Neural progenitor cell (in vitro differentiated cells): ENCODE data around the gene DUSP19. TPM values are rescaled to one million over a fixed set of nuclear protein-coding genes. Genes with fewer than 3 reads are reported as not detected.

Experiments used
- DNase-seq: peaks from one replicate; pipeline ENCODE4 v3.0.0-alpha.2; 2016; ENCODE audit warnings: low spot score
- H2AFZ ChIP-seq: fragments of 200-600 bp; sonication (generic); replicated peaks from 2 replicates; pipeline ENCODE4 v1.6.1; 2016; ENCODE audit warnings: antibody characterized with exemption
- H3F3A ChIP-seq: fragments of 200-600 bp; sonication (generic); 2 replicates; pipeline ENCODE4 v1.6.1; 2016; ENCODE audit warnings: antibody characterized with exemption, low read depth
- H3K27ac ChIP-seq: fragments of 200-600 bp; sonication (generic); 2 replicates; pipeline ENCODE4 v1.5.1; 2016; ENCODE audit warnings: mild to moderate bottlenecking
- H3K27me3 ChIP-seq: fragments of 200-600 bp; sonication (generic); 2 replicates; pipeline ENCODE4 v1.6.1; 2016; ENCODE audit warnings: mild to moderate bottlenecking, moderate library complexity
- H3K36me3 ChIP-seq: fragments of 200-600 bp; sonication (generic); 2 replicates; pipeline ENCODE4 v1.5.1; 2016
- H3K4me1 ChIP-seq: fragments of 200-600 bp; sonication (generic); 2 replicates; pipeline ENCODE4 v1.6.1; 2016; ENCODE audit warnings: mixed run types
- H3K4me2 ChIP-seq: fragments of 200-600 bp; sonication (generic); 2 replicates; pipeline ENCODE4 v1.6.1; 2016
- H3K4me3 ChIP-seq: fragments of 200-600 bp; sonication (generic); 2 replicates; pipeline ENCODE4 v1.5.1; 2016
- H3K79me2 ChIP-seq: fragments of 200-600 bp; sonication (generic); 2 replicates; pipeline ENCODE4 v1.6.1; 2016; ENCODE audit warnings: low read depth
- H3K9ac ChIP-seq: fragments of 200-600 bp; sonication (generic); 2 replicates; pipeline ENCODE4 v1.6.1; 2016
- H3K9me3 ChIP-seq: fragments of 200-600 bp; sonication (generic); 2 replicates; pipeline ENCODE4 v1.5.1; 2016; ENCODE audit warnings: low read depth
- H4K20me1 ChIP-seq: fragments of 200-600 bp; sonication (generic); 2 replicates; pipeline ENCODE4 v1.6.1; 2016; ENCODE audit warnings: low read depth
- H3K27ac Mint-ChIP-seq: 3 replicates; pipeline ENCODE4 v1.8.0; 2021; ENCODE audit warnings: mixed read lengths
- H3K27me3 Mint-ChIP-seq: 2 replicates; pipeline ENCODE4 v1.8.0; 2022; ENCODE audit warnings: low read depth, mild to moderate bottlenecking, inconsistent platforms, moderate library complexity, mixed read lengths; ENCODE audit not compliant: insufficient read depth
- H3K36me3 Mint-ChIP-seq: 3 replicates; pipeline ENCODE4 v1.8.0; 2021; ENCODE audit warnings: mixed read lengths
- H3K4me1 Mint-ChIP-seq: 3 replicates; pipeline ENCODE4 v1.8.0; 2021; ENCODE audit warnings: mixed read lengths
- H3K4me3 Mint-ChIP-seq: 3 replicates; pipeline ENCODE4 v1.8.0; 2021; ENCODE audit warnings: mild to moderate bottlenecking, moderate library complexity, mixed read lengths
- H3K9me3 Mint-ChIP-seq: 3 replicates; pipeline ENCODE4 v1.8.0; 2020; ENCODE audit warnings: mixed read lengths
- EZH2 ChIP-seq: fragments of 200-600 bp; sonication (generic); IDR thresholded peaks from 2 replicates; pipeline ENCODE4 v1.6.1; 2017; ENCODE audit warnings: antibody characterized with exemption, mild to moderate bottlenecking, moderate library complexity
- EZH2phosphoT487 ChIP-seq: fragments of 200-600 bp; sonication (generic); IDR thresholded peaks from 2 replicates; pipeline ENCODE4 v1.6.1; 2017; ENCODE audit warnings: antibody characterized with exemption
- total RNA-seq: library from RNA; depleted of rRNA; stranded (reverse); fragments of >200 nt; gene quantifications from 2 replicates; pipeline ENCODE4 v1.2.3, GENCODE V29; 2015; ENCODE audit warnings: low replicate concordance
- TF ChIP-seq, protein P1 (sequence below): fragments of 200-600 bp; sonication (generic); IDR thresholded peaks from 2 replicates; pipeline ENCODE4 v1.5.1; 2017; ENCODE audit warnings: antibody characterized with exemption, mild to moderate bottlenecking

The DUSP19 gene
- total RNA-seq, 1 donor from 2014 or later = 6.7 TPM

DNA sequence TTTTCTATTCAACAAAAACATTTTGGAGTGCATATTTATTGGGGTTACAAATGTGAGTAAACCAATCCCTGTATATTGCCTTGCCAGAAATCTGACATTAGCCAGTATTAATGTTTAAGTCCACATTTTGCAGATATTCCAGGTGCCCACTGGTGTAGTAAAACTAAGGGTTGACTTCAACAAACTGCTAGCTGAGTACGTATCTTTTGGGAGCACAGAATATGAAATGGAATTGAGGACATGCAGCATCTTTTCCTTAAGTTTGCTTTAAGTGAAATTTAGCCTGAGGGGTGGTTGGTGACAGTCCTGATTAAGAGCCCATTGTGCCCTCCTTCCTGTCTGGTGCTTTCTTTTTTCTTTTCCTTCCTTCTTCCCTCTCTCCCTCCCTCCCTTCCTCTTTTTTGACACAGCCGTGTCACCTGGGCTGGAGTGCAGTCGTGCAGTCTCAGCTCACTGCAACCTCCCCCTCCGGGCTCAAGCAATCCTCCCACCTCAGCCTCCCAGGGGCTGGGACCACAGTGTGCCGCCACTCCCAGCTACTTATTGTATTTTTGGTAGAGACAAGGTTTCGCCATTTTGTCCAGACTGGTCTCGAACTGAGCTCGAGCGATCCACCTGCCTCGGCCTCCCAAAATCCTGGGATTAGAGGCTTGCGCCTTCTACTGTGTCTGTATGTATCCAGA, 47.3 kb downstream of the DUSP19 start:
- Mint-ChIP-seq H3K27me3 (no peaks in the 10 kb centered on the region), H3K4me1 (peaks cover 23% of the 10 kb centered on the region), H3K36me3 (no peaks in the 10 kb centered on the region), H3K27ac (peak overlapping the region; percentile 21), H3K4me3 (peak overlapping the region; percentile 96), H3K9me3 (no peaks in the 10 kb centered on the region)
- peaks cover 8% of the 10 kb centered on the region for H3F3A ChIP-seq
- no peak overlapping the region for H2AFZ ChIP-seq
- H3K9ac ChIP-seq = no peak overlapping the region
- H3K27me3 ChIP-seq = no peaks in the 10 kb centered on the region
- TF ChIP-seq, protein P1, sequence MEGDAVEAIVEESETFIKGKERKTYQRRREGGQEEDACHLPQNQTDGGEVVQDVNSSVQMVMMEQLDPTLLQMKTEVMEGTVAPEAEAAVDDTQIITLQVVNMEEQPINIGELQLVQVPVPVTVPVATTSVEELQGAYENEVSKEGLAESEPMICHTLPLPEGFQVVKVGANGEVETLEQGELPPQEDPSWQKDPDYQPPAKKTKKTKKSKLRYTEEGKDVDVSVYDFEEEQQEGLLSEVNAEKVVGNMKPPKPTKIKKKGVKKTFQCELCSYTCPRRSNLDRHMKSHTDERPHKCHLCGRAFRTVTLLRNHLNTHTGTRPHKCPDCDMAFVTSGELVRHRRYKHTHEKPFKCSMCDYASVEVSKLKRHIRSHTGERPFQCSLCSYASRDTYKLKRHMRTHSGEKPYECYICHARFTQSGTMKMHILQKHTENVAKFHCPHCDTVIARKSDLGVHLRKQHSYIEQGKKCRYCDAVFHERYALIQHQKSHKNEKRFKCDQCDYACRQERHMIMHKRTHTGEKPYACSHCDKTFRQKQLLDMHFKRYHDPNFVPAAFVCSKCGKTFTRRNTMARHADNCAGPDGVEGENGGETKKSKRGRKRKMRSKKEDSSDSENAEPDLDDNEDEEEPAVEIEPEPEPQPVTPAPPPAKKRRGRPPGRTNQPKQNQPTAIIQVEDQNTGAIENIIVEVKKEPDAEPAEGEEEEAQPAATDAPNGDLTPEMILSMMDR = no peak
- TF ChIP-seq EZH2 (no peak), EZH2phosphoT487 (no peak)
- H4K20me1 ChIP-seq = peaks cover under 1% of the 10 kb centered on the region
- peak overlapping the region; percentile 81 for H3K4me3 ChIP-seq
- no peaks in the 10 kb centered on the region for H3K36me3 ChIP-seq
- peak overlapping the region; percentile 95 for H3K4me2 ChIP-seq
- no peak for DNase-seq
- H3K9me3 ChIP-seq = no peaks in the 10 kb centered on the region
- peaks cover 65% of the 10 kb centered on the region for H3K79me2 ChIP-seq
- H3K27ac ChIP-seq = no peak overlapping the region
- H3K4me1 ChIP-seq = peaks cover 18% of the 10 kb centered on the region

DNA sequence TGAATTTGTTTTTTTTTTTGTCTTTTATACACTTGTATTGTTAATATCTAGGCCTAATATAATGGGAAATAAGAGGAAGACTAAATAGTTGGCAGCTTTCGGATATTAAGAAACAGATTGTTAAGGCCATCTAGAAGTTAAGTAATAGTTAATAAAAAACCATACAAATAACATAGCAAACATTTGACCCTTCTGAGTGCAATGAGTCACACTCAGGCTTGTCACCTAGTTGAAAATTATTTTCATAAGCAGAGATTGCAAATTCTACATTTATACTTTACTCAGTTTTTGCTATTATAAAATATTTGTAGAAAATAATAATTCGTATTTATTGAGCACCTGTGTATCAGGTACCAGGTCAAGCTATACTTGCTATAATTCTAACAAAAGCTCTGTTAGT, 48.1 kb downstream of the DUSP19 start:
- peaks cover 2% of the 10 kb centered on the region for H3K36me3 Mint-ChIP-seq
- H3K27me3 Mint-ChIP-seq = no peaks in the 10 kb centered on the region
- peaks cover 18% of the 10 kb centered on the region for H3K4me1 ChIP-seq
- H3K27me3 ChIP-seq = no peaks in the 10 kb centered on the region
- no peak overlapping the region for H3K27ac Mint-ChIP-seq
- H3K4me1 Mint-ChIP-seq = peaks cover 23% of the 10 kb centered on the region
- H3K36me3 ChIP-seq = no peaks in the 10 kb centered on the region
- H3K4me2 ChIP-seq = peak overlapping the region; percentile 95
- H2AFZ ChIP-seq = no peak overlapping the region
- no peak overlapping the region for H3K27ac ChIP-seq
- no peaks in the 10 kb centered on the region for H3K9me3 Mint-ChIP-seq
- H3K9ac ChIP-seq = no peak overlapping the region
- no peak for DNase-seq
- H3K4me3 Mint-ChIP-seq = peak overlapping the region; percentile 96
- no peak overlapping the region for H3K4me3 ChIP-seq
- H3F3A ChIP-seq = peaks cover 8% of the 10 kb centered on the region
- H3K79me2 ChIP-seq = peaks cover 74% of the 10 kb centered on the region
- H4K20me1 ChIP-seq = peaks cover 4% of the 10 kb centered on the region
- no peaks in the 10 kb centered on the region for H3K9me3 ChIP-seq
- TF ChIP-seq EZH2 (no peak), EZH2phosphoT487 (no peak)
- TF ChIP-seq, protein P1 = no peak

DNA sequence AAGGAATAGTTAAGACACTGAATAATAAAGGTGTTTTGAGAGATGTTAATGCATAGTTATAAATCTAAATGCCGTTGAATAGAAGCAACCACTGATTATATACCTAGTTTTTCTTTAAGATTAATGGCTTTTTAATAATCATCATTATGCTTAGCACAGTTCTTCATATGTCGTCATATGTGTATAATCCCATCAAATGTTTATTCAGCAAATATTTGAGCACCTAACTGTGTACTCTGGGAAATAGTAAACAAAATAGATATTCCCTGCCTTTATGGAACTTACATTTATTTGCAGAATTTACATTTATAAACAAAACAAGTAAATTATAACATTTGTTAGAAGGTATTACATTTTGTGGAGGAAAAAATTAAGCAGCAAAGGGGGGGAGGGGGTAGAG, 55.5 kb downstream of the DUSP19 start:
- Histone ChIP-seq H3K4me3 (no peak overlapping the region), H3K4me2 (no peak overlapping the region), H3K9me3 (no peaks in the 10 kb centered on the region), H3K4me1 (no peaks in the 10 kb centered on the region), H3K27me3 (no peaks in the 10 kb centered on the region), H3F3A (no peaks in the 10 kb centered on the region), H4K20me1 (peaks cover 4% of the 10 kb centered on the region), H3K36me3 (no peaks in the 10 kb centered on the region), H3K9ac (no peak overlapping the region), H2AFZ (no peak overlapping the region), H3K27ac (no peak overlapping the region), H3K79me2 (peaks cover 64% of the 10 kb centered on the region)
- H3K4me3 Mint-ChIP-seq = no peak overlapping the region
- H3K36me3 Mint-ChIP-seq = peaks cover 17% of the 10 kb centered on the region
- H3K9me3 Mint-ChIP-seq = no peaks in the 10 kb centered on the region
- peaks cover 2% of the 10 kb centered on the region for H3K27me3 Mint-ChIP-seq
- no peak overlapping the region for H3K27ac Mint-ChIP-seq
- TF ChIP-seq EZH2 (no peak), EZH2phosphoT487 (no peak)
- TF ChIP-seq, protein P1 = no peak
- H3K4me1 Mint-ChIP-seq = no peaks in the 10 kb centered on the region
- no peak for DNase-seq
